HG03354 (cell line): ENCODE measurements around the gene GPR137.

Source experiments
- ATAC-seq: cut with Tn5 transposase; IDR thresholded peaks from one replicate; pipeline ENCODE4 v1.9.1; 2021; ENCODE audit warnings: mild to moderate bottlenecking; ENCODE audit not compliant: unreplicated experiment, poor library complexity, severe bottlenecking

GPR137 gene

DNA sequence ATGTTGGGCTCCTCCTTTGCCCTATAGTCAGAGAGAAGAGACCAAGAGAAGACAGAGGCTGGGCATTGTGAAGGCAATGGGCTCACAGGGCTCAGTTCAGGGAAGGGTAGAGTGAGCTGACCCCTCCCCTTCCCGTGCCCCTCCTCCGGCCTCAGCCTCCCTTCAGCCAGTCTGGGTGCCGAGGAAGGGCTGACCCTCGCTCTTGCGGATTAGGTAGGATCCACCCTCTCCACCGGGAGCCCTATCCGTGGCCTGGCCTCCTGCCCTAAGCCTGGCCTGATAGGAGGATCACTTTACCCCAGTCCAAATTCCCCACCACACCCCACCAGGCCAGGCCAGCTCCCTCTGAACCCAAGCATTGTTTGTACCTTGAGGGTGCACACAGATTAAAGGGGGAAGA, 37.1 kb upstream of the GPR137 start:
- ATAC-seq = no peak

DNA sequence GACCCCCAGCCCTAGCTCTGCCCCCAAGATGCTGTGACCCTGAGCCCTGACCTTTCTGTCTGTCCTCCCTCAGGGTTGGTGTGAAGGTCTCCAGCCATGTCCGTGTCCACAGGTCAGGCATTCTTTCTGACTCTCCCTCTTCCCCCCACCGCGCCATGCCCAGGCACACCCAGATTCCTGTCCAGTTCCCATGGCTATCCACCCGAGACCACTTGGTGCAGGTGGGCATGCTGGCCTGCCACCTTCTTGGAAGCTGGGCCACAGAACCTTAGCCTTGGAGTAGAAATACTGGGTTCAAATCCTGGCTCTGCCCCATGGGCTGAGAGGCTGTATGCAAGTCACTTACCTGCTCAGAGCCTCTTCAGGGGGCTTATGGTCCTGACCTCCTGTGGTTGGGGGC, 36.6 kb upstream of the GPR137 start:
- ATAC-seq = no peak

DNA sequence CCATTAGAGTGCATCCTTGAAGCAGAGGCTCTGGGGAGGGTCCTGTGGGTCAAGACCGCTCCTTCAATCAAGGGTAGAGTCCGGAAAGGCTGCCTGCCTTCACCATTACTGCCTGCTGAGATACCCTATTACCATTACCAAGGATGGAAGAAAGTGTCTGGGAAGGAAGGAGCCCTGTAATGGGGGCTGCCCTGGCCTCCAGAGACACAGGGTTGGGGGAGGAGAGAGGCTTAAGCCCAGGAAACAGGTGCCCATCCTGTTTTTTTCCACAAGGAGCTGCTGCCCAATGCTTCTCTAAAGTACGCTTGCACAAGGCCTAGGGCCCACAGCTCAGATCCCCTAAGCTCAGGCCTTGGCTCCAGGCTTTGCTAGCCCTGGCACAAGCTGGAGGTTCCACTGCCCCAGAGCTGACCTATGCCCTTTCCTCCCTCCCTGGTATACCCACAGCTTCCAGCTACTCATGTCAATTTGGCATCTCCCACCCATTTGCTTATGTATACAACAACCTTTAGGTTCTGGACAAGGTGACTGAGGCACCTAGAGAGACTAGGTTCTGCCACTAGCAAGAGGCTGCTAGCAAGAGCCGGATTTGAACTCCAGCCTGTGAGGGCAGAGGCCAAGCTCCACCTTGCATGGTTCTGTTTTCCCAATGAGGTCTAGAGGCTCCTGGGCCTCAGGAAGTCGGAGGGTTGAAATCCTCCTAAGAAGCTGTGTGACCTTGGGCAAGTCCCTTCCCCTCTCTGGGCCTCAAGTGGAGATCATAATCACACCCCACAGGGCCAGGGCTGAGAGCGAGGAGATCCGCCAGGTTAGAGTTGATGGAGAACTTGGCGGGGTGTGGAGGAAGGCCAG, 35.9 kb upstream of the GPR137 start:
- no peak for ATAC-seq

DNA sequence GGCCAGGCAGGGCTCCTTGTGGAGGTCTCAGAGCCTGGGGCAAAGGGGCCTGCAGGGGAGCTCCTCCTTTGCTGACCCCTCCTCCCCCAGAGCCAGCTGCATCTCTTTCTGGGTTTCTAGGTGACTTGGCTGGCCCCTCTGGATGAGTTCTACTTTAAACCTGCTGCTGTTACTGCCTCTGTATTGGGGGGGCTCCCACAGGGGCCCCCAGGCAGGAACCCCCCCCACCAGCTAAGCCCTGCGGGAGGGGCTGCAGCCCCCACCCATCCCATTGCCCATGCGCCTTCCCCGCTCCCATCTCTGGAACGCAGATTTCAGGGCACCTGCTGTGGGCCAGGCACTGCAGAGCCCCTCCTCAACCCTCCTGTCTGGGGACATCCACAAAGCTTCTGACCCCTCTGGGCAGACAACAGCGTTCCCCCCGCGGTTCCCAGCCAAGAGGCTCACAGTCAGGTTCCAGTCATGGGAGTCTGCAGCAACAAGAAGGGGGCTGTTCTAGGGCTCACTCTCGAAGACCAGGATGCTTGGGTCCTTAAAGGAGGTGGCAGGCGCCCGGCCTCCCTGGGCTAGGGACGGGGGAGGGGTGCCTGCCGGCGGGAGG, 35.1 kb upstream of the GPR137 start:
- ATAC-seq = no peak

DNA sequence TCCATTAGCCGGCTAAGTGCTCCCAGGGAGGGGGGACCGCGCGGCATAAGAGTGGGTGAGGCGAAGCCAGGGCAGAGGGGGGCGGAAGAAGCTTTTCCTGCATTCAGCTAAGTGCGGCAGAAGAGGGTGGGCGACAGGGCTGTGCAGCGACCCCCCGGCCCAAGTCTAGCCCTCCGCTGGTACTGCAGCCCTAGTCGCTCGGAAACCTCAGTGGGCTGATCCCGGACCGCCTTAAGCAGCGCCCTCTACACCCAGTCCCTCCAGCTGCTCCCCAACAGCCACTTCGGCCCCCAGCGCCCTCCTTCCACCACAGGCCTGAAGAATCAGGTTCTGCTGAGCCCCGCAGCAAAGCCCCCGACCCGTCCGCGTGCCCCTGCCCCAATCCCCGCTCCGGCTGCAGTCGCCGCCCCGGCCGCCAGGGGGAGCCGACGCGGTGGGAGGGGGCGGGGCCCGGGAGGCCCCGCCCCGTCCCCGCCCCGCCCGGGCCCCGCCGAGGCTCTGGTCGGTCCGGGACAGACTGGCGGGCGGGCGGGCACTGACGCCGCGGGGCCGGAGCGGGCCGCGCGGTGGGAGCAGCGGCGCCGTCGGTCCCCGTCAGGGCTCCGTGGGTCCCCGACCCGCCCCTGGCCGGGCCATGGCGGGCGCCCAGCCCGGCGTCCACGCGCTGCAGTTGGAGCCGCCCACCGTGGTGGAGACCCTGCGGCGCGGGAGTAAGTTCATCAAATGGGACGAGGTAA, 34.5 kb upstream of the GPR137 start, which contains the start of gene PLCB3:
TSS of gene PLCB3 (plus strand) at position 515 of the 737 bp plus-strand sequence. CDS start at position 635, 120 bp downstream.
- ATAC-seq = no peak

DNA sequence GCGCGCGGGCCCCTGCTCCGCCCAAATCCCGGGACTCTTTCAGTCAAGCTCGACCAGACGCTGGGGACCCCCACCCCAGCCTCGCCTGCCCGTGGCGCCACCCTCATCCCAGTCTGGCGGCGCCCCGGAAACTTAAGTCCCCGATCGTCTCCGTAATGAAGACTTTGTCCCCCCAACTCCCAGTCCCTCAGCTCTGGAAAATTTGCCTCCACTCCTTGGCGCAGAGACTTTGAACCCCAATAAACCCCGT, 34.0 kb upstream of the GPR137 start:
- no peak for ATAC-seq

DNA sequence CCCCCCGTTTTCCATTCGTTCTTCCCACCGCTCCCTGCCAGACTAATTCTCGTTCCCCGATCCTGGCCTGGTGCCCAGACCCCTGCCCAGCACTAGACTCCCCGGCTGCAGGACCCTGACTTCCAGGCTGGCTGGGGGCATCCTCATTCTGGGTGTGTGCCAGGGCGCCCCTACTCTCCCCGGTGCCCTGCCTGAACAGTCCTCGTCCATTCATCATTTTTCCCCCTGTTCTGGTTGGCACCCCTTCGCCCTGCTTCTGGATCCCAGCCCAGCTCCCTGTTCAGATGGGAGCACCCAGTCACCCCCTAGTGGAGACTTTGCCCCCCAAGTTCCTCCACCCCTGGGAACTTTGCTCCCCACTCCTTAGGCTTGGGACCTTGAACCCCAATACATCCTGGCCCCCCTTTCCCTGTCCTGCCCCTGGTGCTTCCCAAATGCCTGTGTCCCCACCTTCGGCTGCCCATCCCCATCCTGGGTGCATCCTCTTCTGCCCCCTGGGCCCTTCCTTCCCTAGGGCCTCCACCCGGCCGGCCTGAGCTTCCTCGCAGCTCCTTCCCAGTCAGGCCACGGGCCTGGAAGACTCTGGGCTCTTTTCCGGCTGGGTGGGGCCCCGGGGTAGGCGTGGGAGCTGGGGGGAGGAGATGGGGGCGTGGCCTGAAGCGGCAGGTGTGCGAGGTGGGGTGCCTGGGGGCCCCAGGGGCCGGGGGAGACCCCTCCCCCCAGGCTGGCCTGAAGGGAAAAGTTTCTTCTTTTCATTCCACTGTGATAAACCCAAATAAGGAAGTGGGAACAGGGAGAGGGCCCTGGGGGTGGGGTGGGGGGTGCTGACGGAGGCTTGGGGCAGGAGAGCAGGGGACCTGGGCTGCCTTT, 33.4 kb upstream of the GPR137 start:
- no peak for ATAC-seq

DNA sequence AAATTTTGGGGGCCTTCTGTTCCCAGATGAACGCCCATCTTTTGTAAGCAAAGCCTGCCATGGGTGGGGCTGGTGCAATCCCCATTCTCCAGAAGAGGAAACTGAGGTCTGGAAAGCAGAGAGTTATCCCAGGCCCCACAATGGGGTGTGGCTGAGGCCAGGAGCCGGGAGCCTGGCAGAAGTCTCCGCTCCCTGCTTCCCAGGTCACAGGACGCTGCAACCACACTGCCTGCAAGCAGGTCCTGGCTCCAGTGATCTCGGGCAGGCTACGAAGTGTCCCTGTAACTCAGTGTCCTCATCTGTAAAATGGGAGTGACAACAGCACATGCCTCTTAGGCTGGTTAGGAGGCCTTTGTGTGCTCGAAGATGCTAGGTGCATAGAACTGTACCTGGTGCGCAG, 32.6 kb upstream of the GPR137 start:
- ATAC-seq = no peak

DNA sequence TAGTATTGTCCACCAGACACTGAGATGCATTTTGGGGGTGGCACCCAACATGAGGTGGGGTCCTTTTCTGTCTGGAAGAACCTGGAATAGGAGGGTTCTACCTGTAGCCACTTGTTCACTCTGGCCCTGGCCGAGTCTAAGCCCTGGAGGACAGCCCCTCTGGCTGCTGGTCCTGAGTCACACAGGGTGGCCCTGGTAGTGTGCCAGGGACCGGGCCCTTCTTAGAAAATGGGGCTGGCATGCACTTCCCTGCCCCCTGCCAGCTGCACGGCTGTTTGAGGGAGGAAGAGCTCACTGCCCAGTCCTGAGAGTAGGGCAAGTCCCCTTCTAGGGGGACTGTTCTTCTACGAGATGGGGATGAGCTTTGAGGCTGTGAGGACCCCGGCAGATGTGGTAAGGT, 32.2 kb upstream of the GPR137 start:
- ATAC-seq = no peak

DNA sequence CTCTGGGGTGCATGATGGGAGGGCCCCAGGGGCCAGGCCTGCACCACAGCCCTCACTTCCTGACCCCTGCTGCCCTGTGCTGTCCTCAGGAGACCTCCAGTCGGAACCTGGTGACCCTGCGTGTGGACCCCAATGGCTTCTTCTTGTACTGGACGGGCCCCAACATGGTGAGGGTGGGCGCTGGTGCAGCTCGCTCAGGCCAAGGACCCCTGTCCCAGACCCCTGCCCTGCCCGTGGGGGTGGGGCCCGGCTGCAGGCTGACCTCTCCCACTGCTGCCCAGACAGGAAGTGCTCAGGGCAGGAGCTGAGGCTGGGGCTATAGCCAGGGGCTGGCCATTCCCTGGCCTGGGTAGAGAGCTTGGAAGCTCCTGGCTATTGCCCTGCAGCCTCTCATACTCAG, 31.3 kb upstream of the GPR137 start:
- no peak for ATAC-seq

DNA sequence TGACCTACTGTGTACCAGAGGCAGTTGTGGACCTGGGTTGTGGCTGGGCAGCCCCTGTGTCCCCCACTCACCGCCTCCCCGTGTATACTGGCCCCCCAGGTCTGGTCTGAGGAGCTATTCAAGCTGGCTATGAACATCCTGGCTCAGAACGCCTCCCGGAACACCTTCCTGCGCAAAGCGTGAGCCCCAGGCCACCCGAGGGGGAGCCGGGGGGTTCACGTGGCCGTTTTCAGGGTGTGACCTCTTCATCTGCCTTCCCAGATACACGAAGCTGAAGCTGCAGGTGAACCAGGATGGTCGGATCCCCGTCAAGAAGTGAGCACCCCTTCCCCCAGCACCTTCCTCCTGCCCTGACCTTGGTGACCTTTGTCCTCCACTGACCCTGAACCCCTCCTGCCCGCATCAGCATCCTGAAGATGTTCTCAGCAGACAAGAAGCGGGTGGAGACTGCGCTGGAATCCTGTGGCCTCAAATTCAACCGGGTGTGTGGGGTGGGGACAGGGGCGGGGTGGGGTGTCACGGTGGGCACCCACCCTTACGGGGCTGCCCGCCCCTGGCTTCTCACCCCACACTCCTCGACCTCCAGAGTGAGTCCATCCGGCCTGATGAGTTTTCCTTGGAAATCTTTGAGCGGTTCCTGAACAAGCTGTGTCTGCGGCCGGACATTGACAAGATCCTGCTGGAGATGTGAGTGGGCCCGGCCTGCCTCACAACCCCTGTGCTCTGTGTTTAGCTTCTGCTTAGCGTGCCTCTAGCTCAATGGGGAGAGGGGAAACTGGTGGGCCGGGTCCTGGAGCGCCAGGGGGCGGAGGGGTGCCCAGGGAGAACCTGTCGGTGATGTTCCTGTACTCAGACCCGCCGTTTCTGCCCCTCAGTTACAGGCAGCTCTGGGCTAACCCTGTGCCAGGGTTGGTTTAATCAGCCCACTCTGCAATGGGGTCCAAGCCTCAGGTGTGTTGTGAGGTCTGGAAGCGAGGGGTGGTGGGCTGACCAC, 30.2 kb upstream of the GPR137 start:
- no peak for ATAC-seq

DNA sequence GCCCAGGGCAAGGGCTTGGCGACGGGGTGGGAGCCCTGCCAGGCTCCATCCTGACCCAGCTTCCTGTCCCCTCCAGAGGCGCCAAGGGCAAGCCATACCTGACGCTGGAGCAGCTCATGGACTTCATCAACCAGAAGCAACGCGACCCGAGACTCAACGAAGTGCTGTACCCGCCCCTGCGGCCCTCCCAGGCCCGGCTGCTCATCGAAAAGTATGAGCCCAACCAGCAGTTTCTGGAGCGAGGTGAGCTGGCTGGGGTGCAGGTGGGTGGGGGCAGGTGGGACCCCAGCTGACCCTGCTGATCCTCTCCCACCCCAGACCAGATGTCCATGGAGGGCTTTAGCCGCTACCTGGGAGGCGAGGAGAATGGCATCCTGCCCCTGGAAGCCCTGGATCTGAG, 29.3 kb upstream of the GPR137 start:
- ATAC-seq = no peak

DNA sequence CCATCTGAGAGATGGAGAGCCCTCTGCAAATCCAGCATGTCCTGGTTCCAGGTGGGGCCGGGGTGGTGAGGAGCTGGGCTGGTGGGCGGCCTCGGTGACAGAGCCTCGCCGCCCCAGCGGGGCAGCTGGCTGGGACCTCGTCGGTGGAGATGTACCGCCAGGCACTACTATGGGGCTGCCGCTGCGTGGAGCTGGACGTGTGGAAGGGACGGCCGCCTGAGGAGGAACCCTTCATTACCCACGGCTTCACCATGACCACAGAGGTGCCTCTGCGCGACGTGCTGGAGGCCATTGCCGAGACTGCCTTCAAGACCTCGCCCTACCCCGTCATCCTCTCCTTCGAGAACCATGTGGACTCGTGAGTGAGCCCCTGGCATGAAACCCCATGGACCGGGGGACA, 27.3 kb upstream of the GPR137 start:
- ATAC-seq = no peak

DNA sequence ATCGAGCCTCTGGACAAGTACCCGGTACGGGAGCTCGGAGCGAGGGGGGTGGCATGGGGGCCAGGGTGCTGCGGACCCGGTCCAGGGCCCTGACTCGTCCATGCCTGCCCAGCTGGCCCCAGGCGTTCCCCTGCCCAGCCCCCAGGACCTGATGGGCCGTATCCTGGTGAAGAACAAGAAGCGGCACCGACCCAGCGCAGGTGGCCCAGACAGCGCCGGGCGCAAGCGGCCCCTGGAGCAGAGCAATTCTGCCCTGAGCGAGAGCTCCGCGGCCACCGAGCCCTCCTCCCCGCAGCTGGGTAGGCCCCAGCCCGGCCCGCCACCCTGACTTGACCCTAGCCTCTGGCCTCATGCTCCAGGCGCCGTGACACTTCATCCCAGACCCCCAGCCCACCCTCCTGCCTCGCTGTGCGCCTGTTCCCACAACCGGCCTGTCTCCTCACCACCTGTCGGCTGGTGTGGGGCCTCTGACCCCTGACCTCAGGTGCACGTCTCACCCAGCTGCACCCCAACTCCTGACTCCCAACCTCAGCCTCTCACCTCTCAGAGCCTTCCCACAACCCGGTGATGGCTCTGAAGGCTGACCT, 26.6 kb upstream of the GPR137 start:
- no peak for ATAC-seq

DNA sequence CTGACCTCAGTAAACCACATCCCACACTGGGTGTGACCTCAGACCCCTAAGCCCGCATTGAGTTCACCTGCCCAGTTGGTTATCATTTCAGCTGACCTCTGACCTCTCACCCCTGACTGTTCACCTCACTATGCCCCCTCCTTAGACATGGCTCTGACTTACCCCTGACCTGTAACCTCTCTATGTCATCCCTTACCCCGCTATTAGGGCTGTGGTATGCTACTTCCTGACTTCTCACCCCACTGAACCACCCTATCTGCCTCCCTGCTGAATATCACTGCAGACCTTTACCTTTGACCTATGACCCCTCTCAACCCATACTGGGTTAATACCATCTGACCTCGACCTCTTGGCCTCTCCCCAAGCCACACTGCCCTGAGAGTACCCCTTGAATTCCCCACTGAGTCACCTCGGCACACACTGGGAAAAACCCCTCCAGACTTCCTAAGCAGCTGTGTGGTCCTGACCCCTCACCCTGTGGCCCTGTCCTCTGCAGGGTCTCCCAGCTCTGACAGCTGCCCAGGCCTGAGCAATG, 26.0 kb upstream of the GPR137 start:
- no peak for ATAC-seq

DNA sequence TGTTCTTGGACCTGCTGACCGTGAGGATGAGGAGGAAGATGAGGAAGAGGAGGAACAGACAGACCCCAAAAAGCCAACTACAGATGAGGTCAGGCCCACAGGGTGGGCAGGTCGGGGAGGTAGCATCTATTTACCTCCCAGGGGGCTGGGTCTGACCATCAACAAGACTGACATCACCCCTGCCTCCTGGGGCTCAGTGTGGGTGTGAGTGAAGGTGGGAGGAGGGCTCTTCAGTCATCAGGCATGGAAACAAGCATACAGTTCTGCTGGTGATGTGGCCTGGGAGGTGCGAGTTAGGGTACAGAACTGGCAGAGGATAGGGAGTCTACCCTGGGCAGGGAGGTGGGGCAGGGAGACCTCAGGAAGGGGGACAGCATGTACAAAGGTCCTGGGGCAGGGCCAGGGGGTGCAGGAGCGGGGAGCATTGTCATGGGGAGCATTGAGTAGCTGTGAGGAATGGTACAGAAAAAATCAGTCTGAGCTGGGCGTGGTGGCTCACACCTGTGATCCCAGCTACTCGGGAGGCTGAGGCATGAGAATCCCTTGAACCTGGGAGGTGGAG, 25.4 kb upstream of the GPR137 start:
- ATAC-seq = no peak

DNA sequence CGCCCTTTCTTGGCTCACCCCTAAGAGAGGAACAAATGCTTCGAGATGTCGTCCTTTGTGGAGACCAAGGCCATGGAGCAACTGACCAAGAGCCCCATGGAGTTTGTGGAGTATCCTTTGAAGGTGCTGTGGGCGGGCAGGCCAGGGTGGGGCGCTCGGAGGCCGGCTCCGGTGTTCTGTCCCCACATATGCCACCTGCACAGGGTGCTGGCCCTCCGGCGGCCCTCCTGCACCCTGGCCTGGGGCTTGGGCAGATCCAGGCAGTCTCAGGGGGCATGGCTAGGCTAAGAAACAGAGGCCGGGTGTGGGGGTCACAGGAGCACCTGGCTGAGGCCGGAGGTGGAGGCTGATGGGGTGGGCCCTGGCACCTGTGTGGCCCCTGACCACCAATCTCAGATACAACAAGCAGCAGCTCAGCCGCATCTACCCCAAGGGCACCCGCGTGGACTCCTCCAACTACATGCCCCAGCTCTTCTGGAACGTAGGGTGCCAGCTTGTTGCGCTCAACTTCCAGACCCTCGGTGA, 24.0 kb upstream of the GPR137 start:
- no peak for ATAC-seq
